ENCODE data around the gene EREG.

EREG gene, protein sequence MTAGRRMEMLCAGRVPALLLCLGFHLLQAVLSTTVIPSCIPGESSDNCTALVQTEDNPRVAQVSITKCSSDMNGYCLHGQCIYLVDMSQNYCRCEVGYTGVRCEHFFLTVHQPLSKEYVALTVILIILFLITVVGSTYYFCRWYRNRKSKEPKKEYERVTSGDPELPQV

DNA sequence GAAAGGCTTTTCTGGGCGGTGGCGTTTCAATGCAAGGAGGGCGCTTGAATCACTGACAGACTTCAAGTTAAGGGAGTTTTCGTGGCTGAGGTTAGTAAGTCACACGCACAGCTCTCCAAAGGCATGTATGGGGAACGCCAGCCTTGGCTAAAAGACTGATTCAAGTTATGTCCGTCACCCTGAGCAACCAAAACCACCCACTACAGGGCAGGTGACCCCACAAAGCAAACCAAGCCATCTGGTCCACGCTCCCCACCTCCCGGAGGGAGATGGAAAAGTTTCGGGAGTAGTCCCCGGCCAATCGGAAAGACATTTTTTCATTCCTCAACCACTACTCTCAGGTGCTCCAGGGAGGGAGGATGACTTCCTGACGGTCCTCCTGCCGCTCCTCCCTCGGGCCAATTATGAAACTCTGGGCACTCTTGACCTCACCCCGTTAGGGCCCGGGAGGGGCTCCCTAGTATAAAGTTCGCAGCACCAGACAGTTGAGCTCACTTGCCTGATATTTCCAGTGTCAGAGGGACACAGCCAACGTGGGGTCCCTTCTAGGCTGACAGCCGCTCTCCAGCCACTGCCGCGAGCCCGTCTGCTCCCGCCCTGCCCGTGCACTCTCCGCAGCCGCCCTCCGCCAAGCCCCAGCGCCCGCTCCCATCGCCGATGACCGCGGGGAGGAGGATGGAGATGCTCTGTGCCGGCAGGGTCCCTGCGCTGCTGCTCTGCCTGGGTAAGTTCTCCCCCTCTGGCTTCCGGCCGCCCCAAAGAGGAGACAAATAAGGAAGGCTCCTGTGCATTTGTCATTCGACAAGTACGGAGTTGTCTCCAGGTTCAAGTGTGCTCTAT lies at the start of gene EREG:
Gene EREG, plus strand, starts transcription at position 494 of the 840 bp plus-strand sequence. Its CDS starts 164 bp downstream, at position 658.
- no peak for DNase-seq

- no peak for DNase-seq
These were observed 49.6 kb upstream of the EREG start for GRCh38 chr4:74315376-74315775.

DNA sequence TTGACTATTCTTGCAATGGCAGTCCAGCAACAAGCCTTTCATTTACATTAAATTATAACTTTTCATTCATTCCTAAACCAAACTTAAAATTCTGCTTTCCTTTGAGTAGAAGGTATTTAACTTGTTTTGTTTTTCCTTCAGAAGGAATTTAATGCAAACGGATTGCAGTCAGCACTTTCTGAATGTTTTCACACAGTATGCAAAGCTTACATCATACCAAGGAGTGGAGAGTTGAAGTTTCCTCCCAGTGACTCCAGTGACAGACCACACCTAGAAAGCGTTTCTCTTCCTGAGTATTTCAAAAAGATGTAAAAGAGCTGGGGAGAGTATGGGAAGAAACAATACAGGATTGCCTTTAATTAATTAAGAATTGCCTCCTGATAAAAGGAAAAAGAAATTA lies 48.5 kb upstream of the EREG start:
- no peak for DNase-seq

DNA sequence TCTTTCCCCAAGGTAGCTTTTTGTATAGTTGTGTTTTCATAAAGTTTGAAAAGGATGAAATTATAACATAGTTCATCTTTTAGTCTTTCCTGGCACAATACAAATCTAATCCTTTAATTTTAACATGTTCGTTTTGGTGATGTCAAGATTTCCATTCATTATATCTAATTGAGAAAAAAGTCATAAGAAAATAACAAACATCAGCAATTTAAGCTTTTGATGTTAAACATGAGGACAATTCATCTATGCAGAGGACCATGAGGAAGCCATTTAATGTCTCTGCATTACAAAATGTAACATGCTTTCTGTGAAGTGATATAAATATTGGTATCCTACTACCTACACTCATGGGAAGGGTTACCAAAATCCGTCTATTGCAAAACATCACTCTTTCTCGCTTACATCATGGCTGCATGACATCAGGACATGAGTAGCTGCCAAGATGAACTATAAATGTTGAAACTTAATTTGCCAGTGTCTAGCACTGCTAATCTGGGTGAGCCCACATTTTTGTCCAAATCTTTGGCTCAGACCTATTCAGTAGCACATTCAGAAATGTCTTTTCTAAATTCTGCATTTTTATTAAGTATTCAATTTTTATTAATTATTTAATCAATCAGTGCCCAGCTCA lies 47.2 kb upstream of the EREG start:
- DNase-seq = no peak

GRCh38 chr4:74318276-74318675 lies 46.7 kb upstream of the EREG start:
- no peak for DNase-seq

DNA sequence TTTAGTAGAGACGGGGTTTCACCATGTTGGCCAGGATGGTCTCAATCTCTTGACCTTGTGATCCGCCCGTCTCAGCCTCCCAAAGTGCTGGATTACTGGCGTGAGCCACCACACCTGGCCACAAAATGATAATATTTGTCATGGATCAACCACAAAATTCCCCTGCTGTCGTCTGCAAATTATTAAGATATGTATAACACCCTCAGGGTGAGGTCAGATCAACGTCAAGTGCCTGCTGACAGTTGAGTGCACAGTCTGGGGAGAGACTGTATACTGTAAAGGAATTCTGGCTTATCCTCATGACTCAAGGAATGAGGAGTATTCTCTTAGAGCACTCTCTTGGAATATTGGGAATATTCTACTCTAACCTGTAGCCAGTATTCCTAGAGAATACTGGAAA lies 45.5 kb upstream of the EREG start:
- DNase-seq = no peak

GRCh38 chr4:74320559-74321118 lies 44.3 kb upstream of the EREG start:
- peak in 12 of 58 donors; percentile 0 to 37 (median 2) for DNase-seq

DNA sequence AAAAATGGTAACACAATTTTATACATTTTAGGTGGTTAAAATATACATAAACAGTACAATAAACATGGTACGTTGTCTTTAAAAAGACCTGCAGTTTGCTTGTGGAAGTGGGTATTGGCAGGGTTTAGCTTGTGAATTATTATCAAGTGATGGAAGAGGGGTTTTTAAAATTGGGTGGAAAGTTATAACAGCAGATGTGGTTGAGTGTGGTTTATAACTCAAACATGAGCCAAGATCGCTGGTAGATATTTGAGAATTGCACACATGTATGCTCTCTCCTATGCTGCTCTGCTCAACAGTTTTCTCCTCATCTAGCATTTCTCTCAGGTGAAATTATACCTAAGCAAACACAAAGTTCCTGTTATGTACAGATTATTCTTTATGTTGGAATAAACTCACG lies 42.6 kb upstream of the EREG start:
- DNase-seq = no peak

GRCh38 chr4:74323663-74324062 lies 41.3 kb upstream of the EREG start:
- DNase-seq = no peak

GRCh38 chr4:74324262-74324661 lies 40.7 kb upstream of the EREG start:
- no peak for DNase-seq

DNA sequence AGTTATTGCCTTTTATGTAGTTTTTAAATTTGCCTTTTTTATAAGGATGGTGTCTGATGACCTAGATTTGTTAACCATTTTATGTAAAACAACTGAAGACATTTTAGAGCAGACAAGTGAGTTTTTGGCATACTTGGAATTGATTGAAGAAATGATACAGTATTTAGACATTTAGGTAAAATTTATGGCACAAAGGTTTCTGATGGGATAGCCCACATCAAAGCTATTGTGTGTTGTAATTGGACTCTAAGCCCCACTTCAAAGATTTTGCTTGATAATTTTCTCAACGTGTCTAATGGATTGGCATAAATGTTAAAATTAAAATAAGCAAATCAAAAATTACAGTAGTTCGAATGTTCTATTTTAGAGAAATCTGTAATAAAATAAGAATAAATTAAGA lies 39.1 kb upstream of the EREG start:
- no peak for DNase-seq

DNA sequence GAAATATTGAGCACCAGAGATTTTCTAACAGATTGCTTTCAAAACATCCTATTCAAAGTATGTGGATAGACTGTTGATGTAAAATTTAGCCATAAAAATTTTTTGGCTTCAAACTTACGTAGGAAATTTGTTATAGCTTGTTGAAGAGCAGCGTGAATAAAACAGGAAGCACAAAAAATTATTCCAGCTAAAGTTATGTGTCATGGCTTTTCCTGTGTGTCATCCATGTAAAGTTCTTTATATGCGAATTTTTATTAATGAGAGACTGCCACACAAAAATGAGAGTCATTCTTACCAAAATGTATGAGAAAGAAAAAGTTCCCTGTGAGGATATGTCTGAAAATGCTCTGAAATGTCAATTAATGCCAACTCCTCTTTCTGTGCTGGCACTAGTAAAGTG lies 37.2 kb upstream of the EREG start:
- DNase-seq = no peak

- DNase-seq = no peak
These were observed 36.4 kb upstream of the EREG start for GRCh38 chr4:74328501-74328900.

- no peak for DNase-seq
These were observed 35.6 kb upstream of the EREG start for GRCh38 chr4:74329307-74329706.

DNA sequence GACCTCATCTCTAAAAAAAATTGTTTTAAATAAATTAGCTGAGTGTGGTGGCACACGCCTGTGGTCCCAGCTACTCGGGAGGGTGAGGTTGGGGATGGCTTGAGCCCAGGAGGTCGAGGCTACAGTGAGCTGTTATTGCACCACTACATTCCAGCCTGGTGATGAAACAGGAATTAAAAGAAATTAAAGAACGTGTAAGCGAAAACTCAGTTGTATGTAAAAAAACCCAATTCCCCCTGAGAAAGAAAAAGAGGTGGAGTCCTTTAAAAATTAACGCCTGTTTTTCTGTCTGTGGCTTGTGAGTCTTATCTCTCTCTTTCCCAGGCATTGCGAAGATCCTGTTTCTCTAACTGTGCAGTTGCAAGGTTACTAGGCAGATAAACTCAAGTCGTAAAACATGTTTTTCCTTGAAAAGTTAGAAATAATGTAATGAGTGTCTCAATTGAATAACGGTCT lies 34.6 kb upstream of the EREG start:
- no peak for DNase-seq

GRCh38 chr4:74331252-74331651 lies 33.7 kb upstream of the EREG start:
- no peak for DNase-seq

DNA sequence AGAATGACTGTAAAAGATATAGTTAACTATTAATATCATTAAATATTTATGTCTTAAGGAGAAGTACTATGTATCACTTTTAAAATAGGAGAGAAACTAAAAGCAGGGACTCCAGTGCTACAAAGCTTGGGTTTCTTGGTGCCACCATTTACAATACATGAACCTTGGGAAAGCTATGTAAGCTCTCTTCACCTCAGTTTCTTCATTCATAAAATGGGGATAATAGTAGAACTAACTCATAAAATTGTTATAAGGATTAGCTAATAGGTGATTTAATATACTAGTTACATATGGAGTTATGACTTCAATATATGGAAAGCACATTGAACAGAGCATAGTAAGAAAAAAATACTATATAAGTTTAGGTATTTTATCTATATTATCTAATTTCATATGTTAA lies 33.0 kb upstream of the EREG start:
- DNase-seq = no peak

DNA sequence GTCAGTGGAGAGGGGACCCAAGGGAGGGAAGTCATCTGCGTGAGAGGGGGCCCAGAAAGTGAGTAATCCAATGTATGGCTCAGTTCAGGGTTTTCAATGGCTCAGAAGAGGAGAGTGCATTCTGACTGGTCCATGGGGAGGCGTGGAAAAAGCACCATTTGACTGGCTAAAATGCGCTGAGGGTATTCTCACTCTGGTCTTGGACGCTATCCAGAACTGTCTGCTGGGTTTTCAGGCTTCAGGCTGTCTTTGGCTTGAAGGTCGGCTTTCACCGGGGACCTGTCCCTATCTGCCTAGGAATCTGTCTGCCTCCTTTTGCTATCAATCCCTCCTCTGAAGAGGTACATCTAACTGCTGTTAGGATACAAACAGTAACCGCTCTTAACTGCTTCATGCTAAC lies 30.3 kb upstream of the EREG start:
- DNase-seq = no peak

- DNase-seq = no peak
These were observed 29.5 kb upstream of the EREG start for GRCh38 chr4:74335341-74336021.

GRCh38 chr4:74338792-74339333 lies 26.1 kb upstream of the EREG start:
- no peak for DNase-seq

DNA sequence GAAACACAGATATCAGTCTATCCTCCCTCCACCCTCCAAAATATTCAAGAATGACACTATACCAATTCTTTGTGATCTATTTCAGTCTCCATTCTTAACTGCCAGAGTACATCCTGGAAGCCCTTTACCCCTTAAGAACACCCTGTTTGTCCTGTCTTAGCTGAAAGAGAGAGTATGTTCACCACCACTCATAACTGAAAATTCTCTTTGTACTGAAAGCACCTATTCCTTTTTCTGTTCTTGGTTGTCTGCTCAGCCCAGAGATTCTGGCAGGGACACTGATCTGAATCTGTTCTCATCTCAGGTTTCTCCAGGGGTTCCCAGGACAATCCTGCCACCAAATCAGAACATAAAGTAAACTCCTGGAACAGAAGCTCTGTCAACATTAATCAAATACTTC lies 25.4 kb upstream of the EREG start:
- no peak for DNase-seq
